ENCODE data around the gene NFYA. TPM values are rescaled to one million over a fixed set of nuclear protein-coding genes. Genes with fewer than 3 reads are reported as not detected.

Gene NFYA
- total RNA-seq, 1 donor from 2014 or later: 21.0 TPM

GRCh38 chr6:41040940-41041536, 31.7 kb upstream of the NFYA start:
- Histone ChIP-seq H3K9me3 (no peaks in the 10 kb centered on the region), H3K27me3 (ENCODE audit: low read depth) (no peaks in the 10 kb centered on the region), H3K36me3 (no peaks in the 10 kb centered on the region), H3K4me1 (no peaks in the 10 kb centered on the region), H3K4me3 (no peak overlapping the region), H3K27ac (no peak overlapping the region)
- ATAC-seq (no peak), DNase-seq (no peak)
- TF ChIP-seq CTCF (IDR thresholded peaks at IDR 0.05): no peak
- intact Hi-C loops (cut with DNase I): no loop called here

DNA sequence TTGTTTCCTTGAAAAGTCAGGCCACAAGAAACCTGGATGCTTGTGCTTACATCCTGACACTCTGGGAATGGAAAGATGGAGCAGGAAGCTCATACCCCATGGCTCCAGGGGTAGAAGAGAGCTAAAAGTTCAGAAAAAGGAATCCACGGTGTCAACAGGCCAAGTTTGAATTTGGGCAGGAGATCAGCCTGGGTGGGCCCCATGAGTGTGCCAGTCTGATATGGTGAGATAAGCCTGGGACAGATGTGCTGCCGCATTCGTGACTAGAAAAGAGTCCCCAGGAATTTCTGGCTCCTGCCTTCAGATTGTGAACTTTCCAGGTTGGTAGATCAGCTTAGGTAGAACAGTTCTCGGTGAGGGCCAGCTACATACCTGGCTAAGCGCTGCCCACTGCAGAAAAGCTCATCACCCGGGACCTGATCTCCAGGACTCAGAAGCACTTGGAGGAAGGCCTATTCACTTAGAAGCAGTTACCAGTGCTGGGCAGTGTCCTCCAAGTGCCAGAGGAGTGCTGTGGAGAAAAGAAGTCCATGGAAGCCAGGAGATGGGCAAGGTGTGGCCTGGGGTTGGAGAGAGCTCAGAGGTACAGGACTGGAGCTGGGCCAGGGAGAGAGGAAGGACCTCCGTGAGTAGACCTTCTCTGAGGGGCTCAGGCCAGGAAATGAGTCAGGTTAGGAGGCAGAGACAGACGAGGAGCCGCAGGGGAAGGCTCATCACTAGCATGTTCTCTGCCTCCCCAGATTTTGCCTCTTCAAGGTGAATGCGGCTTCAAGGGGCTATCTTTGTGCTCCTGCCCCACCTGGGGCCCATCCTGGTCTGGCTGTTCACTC, 30.3 kb upstream of the NFYA start, which contains the start of gene TSPO2:
Gene TSPO2, plus strand, starts transcription at position 242 of the 830 bp plus-strand sequence. Its CDS starts 519 bp downstream, at position 761.
- no peak within 1 kb of the TSS for H3K27ac ChIP-seq
- intact Hi-C loops (cut with DNase I): no loop called here

DNA sequence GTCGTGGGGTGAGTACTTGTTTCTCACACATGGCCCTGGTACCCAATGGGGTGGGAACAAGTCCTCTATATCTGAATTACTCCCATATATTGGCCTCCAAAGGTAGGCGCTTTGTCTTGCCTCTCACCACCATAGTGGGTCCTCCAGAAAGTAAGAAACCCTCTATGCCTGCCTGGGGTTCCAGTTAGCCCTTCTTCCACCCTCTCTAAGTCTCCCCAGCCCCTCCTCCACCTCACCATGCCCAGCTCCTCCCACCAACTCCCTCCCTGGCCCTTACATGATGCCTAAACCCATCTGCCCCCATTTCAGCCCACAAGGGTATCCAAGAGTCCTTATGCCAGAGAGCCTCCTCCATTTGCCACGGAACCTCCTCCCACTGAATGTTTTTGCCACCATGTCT, 29.6 kb upstream of the NFYA start:
- intact Hi-C loops (cut with DNase I): no loop called here
- Histone ChIP-seq H3K36me3 (no peaks in the 10 kb centered on the region), H3K9me3 (no peaks in the 10 kb centered on the region), H3K27ac (no peak overlapping the region), H3K4me1 (no peaks in the 10 kb centered on the region), H3K27me3 (ENCODE audit: low read depth) (no peaks in the 10 kb centered on the region), H3K4me3 (no peak overlapping the region)
- DNase-seq (no peak), ATAC-seq (no peak)
- no peak for TF ChIP-seq CTCF (IDR thresholded peaks at IDR 0.05)

More for the DNA sequence above, 30.3 kb upstream of the NFYA start, which contains the start of gene TSPO2:
- no peak for ATAC-seq
- Histone ChIP-seq H3K27me3 (ENCODE audit: low read depth) (no peaks in the 10 kb centered on the region), H3K9me3 (no peaks in the 10 kb centered on the region), H3K36me3 (no peaks in the 10 kb centered on the region), H3K4me1 (no peaks in the 10 kb centered on the region), H3K4me3 (no peak within 1 kb of the TSS)
- no peak for TF ChIP-seq CTCF (IDR thresholded peaks at IDR 0.05)
- no peak for DNase-seq

GRCh38 chr6:41045664-41046063, 27.1 kb upstream of the NFYA start:
- no peak for ATAC-seq
- intact Hi-C loops (cut with DNase I): no loop called here
- Histone ChIP-seq H3K4me3 (no peak overlapping the region), H3K9me3 (no peaks in the 10 kb centered on the region), H3K4me1 (no peaks in the 10 kb centered on the region), H3K27me3 (ENCODE audit: low read depth) (no peaks in the 10 kb centered on the region), H3K36me3 (no peaks in the 10 kb centered on the region), H3K27ac (no peak overlapping the region)
- DNase-seq: no peak
- no peak for TF ChIP-seq CTCF (IDR thresholded peaks at IDR 0.05)

- intact Hi-C loops (cut with DNase I): no loop called here
- Histone ChIP-seq H3K36me3 (no peaks in the 10 kb centered on the region), H3K27me3 (ENCODE audit: low read depth) (no peaks in the 10 kb centered on the region), H3K9me3 (no peaks in the 10 kb centered on the region), H3K27ac (no peak overlapping the region), H3K4me3 (no peak overlapping the region), H3K4me1 (no peaks in the 10 kb centered on the region)
- ATAC-seq (no peak), DNase-seq (no peak)
- no peak for TF ChIP-seq CTCF (IDR thresholded peaks at IDR 0.05)
Observed at GRCh38 chr6:41046084-41046483, 26.7 kb upstream of the NFYA start.

Measured in lower lobe of right lung (tissue), 2 donors.